Measurements from ENCODE around the gene CMTM8. TPM values are rescaled to one million over a fixed set of nuclear protein-coding genes. Genes with fewer than 3 reads are reported as not detected.

Gene CMTM8
- polyA plus RNA-seq, 2 of the 4 experiments (the other 2 are of a cell fraction) = 8.4 to 15.6 TPM

GRCh38 chr3:32398531-32398930 is 160.1 kb downstream of the CMTM8 start:
- no peak overlapping the region for H3K4me2 ChIP-seq
- TF ChIP-seq EHF (CRISPR knock-in tag; IDR thresholded peaks at IDR 0.05) = no peak
- no peak for TF ChIP-seq TP53 (CRISPR knock-in tag; IDR thresholded peaks at IDR 0.05)
- TF ChIP-seq POLR2AphosphoS2 (conservative IDR thresholded peaks at IDR 0.05; ENCODE audit: low read length) = no peak
- TF ChIP-seq HES2 (IDR thresholded peaks at IDR 0.05) = no peak
- no peak for TF ChIP-seq HDAC2 (IDR thresholded peaks at IDR 0.05)
- no peak for TF ChIP-seq RCOR1 (IDR thresholded peaks at IDR 0.05; ENCODE audit: low read depth, low read length)
- TF ChIP-seq RAD21 (conservative IDR thresholded peaks at IDR 0.05 in 1 of 2, IDR thresholded peaks at IDR 0.05 in 1 of 2) = no peak
- TF ChIP-seq MAX (IDR thresholded peaks at IDR 0.05) = no peak
- TF ChIP-seq EHMT2 (IDR thresholded peaks at IDR 0.05; ENCODE audit: low read depth) = no peak
- no peak for TF ChIP-seq ATOH8 (CRISPR knock-in tag; IDR thresholded peaks at IDR 0.05; ENCODE audit: low read depth)
- no peak for TF ChIP-seq REST (IDR thresholded peaks at IDR 0.05)
- TF ChIP-seq MAFK (IDR thresholded peaks at IDR 0.05; ENCODE audit: partially characterized antibody) = no peak
- TF ChIP-seq BHLHE40 (IDR thresholded peaks at IDR 0.05; ENCODE audit: low read depth, low read length) = no peak
- TF ChIP-seq NFE2L2 (conservative IDR thresholded peaks at IDR 0.05; ENCODE audit: low read length) = no peak
- TF ChIP-seq KDM5A (IDR thresholded peaks at IDR 0.05) = no peak
- no peak for TF ChIP-seq NR3C1 (IDR thresholded peaks at IDR 0.05)
- no peak for TF ChIP-seq USF2 (IDR thresholded peaks at IDR 0.05)
- TF ChIP-seq CEBPB (IDR thresholded peaks at IDR 0.05) = no peak
- TF ChIP-seq JUNB (IDR thresholded peaks at IDR 0.05) = no peak
- TF ChIP-seq HEYL (CRISPR knock-in tag; IDR thresholded peaks at IDR 0.05) = no peak
- WGBS (ENCODE audit: missing lambda C conversion rate) = 79% methylated on average over 10 of the region's 10 CpGs
- no peak overlapping the region for H3K27ac ChIP-seq
- CTCF ChIA-PET = interaction anchor here (0.6 to 4.6 kb wide), 6 partner anchors 12 to 221 kb away, joined by 3 to 33 read pairs (median 4); no protein-coding TSS in a partner anchor
- FAIRE-seq (no peak), DNase-seq (ENCODE audit: low read depth in 1 of 2, low spot score in 1 of 2) (no peak), ATAC-seq (no peak)
- peaks cover 14% of the 10 kb centered on the region; the same call in 2 of the 3 replicates for H3K4me1 ChIP-seq
- no peak overlapping the region for H3K4me3 ChIP-seq
- POLR2A ChIA-PET = no interaction called here
- H3K9me3 ChIP-seq = no peaks in the 10 kb centered on the region

GRCh38 chr3:32399030-32399620 is 160.6 kb downstream of the CMTM8 start:
- POLR2A ChIA-PET = no interaction called here
- ATAC-seq (peak; percentile 37 to 45; a peak in 4 of 6 replicates), FAIRE-seq (no peak), DNase-seq (ENCODE audit: low read depth in 1 of 2, low spot score in 1 of 2) (peak; percentile 48 to 59)
- Histone ChIP-seq H3K4me1 (peaks cover 14% of the 10 kb centered on the region; the same call in 2 of the 3 replicates), H3K4me2 (no peak overlapping the region), H3K27ac (no peak overlapping the region), H3K9me3 (no peaks in the 10 kb centered on the region), H3K4me3 (no peak overlapping the region)
- TF ChIP-seq RAD21 (conservative IDR thresholded peaks at IDR 0.05 in 1 of 2, IDR thresholded peaks at IDR 0.05 in 1 of 2) (peak; percentile 67 to 69), SMC3 (IDR thresholded peaks at IDR 0.05) (peak; percentile 33; the same call in 1 of the 3 replicates), CTCF (IDR thresholded peaks at IDR 0.05) (peak; percentile 80), MAFK (IDR thresholded peaks at IDR 0.05; ENCODE audit: partially characterized antibody) (no peak)
- CTCF ChIA-PET = interaction anchor here (1.0 to 4.6 kb wide), 10 partner anchors 9 to 451 kb away, joined by 3 to 33 read pairs (median 4); partner anchors contain the start of gene CMTM7
- 53% methylated on average over 2 of the region's 2 CpGs for WGBS (ENCODE audit: missing lambda C conversion rate)

Measured in A549 (cell line).